Hepatocyte (in vitro differentiated cells): ENCODE measurements around the gene PLOD1.

Experiments used
- CTCF ChIP-seq: fragments of 200-600 bp; sonication (generic); IDR thresholded peaks from 2 replicates; pipeline ENCODE4 v1.5.1; 2016; ENCODE audit warnings: antibody characterized with exemption, mild to moderate bottlenecking; ENCODE audit not compliant: poor library complexity
- EZH2 ChIP-seq: fragments of 200-600 bp; sonication (generic); IDR thresholded peaks from 2 replicates; pipeline ENCODE4 v1.6.1; 2016; ENCODE audit warnings: antibody characterized with exemption, mild to moderate bottlenecking, borderline replicate concordance
- EZH2phosphoT487 ChIP-seq: fragments of 200-600 bp; sonication (generic); IDR thresholded peaks from one replicate; pipeline ENCODE4 v1.6.1; 2018; ENCODE audit warnings: antibody characterized with exemption, mild to moderate bottlenecking, low read depth, moderate library complexity; ENCODE audit not compliant: unreplicated experiment, severe bottlenecking

GRCh38 chr1:12016182-12016581 is 81.7 kb downstream of the PLOD1 start:
- TF ChIP-seq CTCF: no peak
- TF ChIP-seq EZH2: no peak
- no peak for TF ChIP-seq EZH2phosphoT487
